Pancreas (tissue), 10 donors: ENCODE data around the gene KRT9. TPM values are rescaled to one million over a fixed set of nuclear protein-coding genes. Genes with fewer than 3 reads are reported as not detected.

ENCODE experiments used
- ATAC-seq, 4 donors: fragments of 200-7000 bp; cut with Tn5 transposase; one replicate each; pipeline versions ENCODE4 v1.8.0 to v1.9.1; 2020; ENCODE audit warnings: mild to moderate bottlenecking in 4 of 4, moderate library complexity in 4 of 4
- DNase-seq, 6 donors: peaks; one replicate each; pipeline ENCODE4 v3.0.0-alpha.2; 2020
- FAIRE-seq: peaks from 2 replicates; lab custom pipeline; 2012; peaks lifted over from hg19 to GRCh38; lab: Jason Lieb, UNC
- H3K27ac ChIP-seq, 4 donors: fragments of 200-600 bp; sonication (generic); 1 replicate in 3 of 4; 2 replicates in 1 of 4; pipeline versions ENCODE4 v1.5.0 to v1.8.0; 2020
- H3K27me3 ChIP-seq, 4 donors: fragments of 200-600 bp; one replicate each; pipeline ENCODE4 v1.8.0; 2021
- H3K36me3 ChIP-seq, 3 donors: fragments of 200-600 bp; sonication (generic) in 1 of 3; one replicate each; pipeline versions ENCODE4 v1.5.0 to v1.8.0; 2020 to 2021
- H3K4me1 ChIP-seq, 3 donors: fragments of 200-600 bp; one replicate each; pipeline ENCODE4 v1.8.0; 2021
- H3K4me3 ChIP-seq, 4 donors: fragments of 200-600 bp; sonication (generic) in 2 of 4; one replicate each; pipeline versions ENCODE4 v1.5.0 to v1.8.0; 2020 to 2021
- H3K9me3 ChIP-seq, 4 donors: fragments of 200-600 bp; one replicate each; pipeline ENCODE4 v1.8.0; 2021
- CTCF ChIP-seq, 4 donors: fragments of 200-600 bp; sonication (generic) in 3 of 4; IDR thresholded peaks; one replicate each; pipeline versions ENCODE4 v1.5.0 to v1.8.0; 2021; ENCODE audit warnings: antibody characterized with exemption in 4 of 4
- WGBS, 2 donors: extraction: QIAGEN DNeasy Blood & Tissue Kit; methylation state at CpG; one replicate each; pipeline ENCODE4 v1.1.7; 2013; 5-methylcytosine and 5-hydroxymethylcytosine counted together
- intact Hi-C, 3 donors: fragments of 100-400 bp; cut with DNase I; formaldehyde crosslinking; loops; one replicate each; pipeline versions ENCODE4 v1.11.1 to v1.14.2; 2022
- polyA plus RNA-seq, 2 donors: library from polyadenylated mRNA; stranded (reverse); fragments of 200-250 nt; gene quantifications; one replicate each; pipeline ENCODE4 v1.2.3, GENCODE V29; 2013
- total RNA-seq, 6 donors: library from RNA; stranded (reverse); fragmentation: NEBNext Ultra II Directional in 4 of 6; extraction: Animal tissue kit (Norgen Biotek cat#: 25700) in 4 of 6; gene quantifications; one replicate each; pipeline versions ENCODE4 v1.2.1 to v1.2.4, GENCODE V29; 2021 to 2023
- donor health status: healthy with polysubstance abuse.
- donor health status: DM: no; HTN: no; CAD: no; lungs with moderate emphysema.
- donor health status: DM: no; HTN: no; CAD: no.
- donor health status: control.
- donor health status: control.
- donor health status: Bipolar disorder and iron deficiency.
- donor health status: DM: yes; HTN: yes; CAD: no.
- donor health status: DM: no; HTN: no; CAD: no.
- donor health status: DM: no; HTN: no; CAD: no.
- donor health status: DM: yes; HTN: yes; CAD: no.

The KRT9 gene
- total and polyA plus RNA-seq, 8 donors: not detected

GRCh38 chr17:41529491-41529915, 42.4 kb downstream of the KRT9 start:
- ATAC-seq (no peak), FAIRE-seq (no peak), DNase-seq (peak in 1 of 6 donors; percentile 21)
- no peak for TF ChIP-seq CTCF (IDR thresholded peaks at IDR 0.05)
- Histone ChIP-seq H3K4me1 (no peaks in the 10 kb centered on the region), H3K36me3 (no peaks in the 10 kb centered on the region), H3K4me3 (no peak overlapping the region), H3K9me3 (no peaks in the 10 kb centered on the region), H3K27ac (peak overlapping the region in 1 of 4 donors; percentile 41), H3K27me3 (peaks cover 0 to 7% (median 0%) of the 10 kb centered on the region in 4 donors)
- 80 to 82% methylated on average over 5 of the region's 5 CpGs for WGBS, 2 donors
- intact Hi-C loops: loop anchor here in 1 of 3 donors (10.0 kb wide), 1 partner anchor 625 kb away; no protein-coding TSS in a partner anchor

GRCh38 chr17:41528959-41529353, 42.9 kb downstream of the KRT9 start:
- WGBS, 2 donors: 76 to 83% methylated on average over 10 of the region's 10 CpGs
- H3K27ac ChIP-seq: no peak overlapping the region
- peaks cover 0 to 7% (median 0%) of the 10 kb centered on the region in 4 donors for H3K27me3 ChIP-seq
- ATAC-seq: no peak
- H3K36me3 ChIP-seq: no peaks in the 10 kb centered on the region
- H3K4me3 ChIP-seq: no peak overlapping the region
- peak in 1 of 6 donors; percentile 27 for DNase-seq
- intact Hi-C loops: loop anchor here in 1 of 3 donors (10.0 kb wide), 1 partner anchor 624 kb away; no protein-coding TSS in a partner anchor
- FAIRE-seq: no peak
- TF ChIP-seq CTCF (IDR thresholded peaks at IDR 0.05): no peak
- no peaks in the 10 kb centered on the region for H3K9me3 ChIP-seq
- H3K4me1 ChIP-seq: no peaks in the 10 kb centered on the region

- FAIRE-seq (no peak), DNase-seq (peak; percentile 35 to 82 (median 48)), ATAC-seq (peak; percentile 46 to 76 (median 66))
- intact Hi-C loops: loop anchor here in 1 of 3 donors (10.0 kb wide), 1 partner anchor 623 kb away; no protein-coding TSS in a partner anchor
- 12 to 14% methylated on average over 62 of the region's 62 CpGs for WGBS, 2 donors
- H3K4me1 ChIP-seq: no peaks in the 10 kb centered on the region
- TF ChIP-seq CTCF (IDR thresholded peaks at IDR 0.05): no peak
- peaks cover 0 to 7% (median 0%) of the 10 kb centered on the region in 4 donors for H3K27me3 ChIP-seq
- no peaks in the 10 kb centered on the region for H3K36me3 ChIP-seq
- peak overlapping the region; percentile 15 to 51 (median 36) for H3K4me3 ChIP-seq
- H3K27ac ChIP-seq: peak overlapping the region; percentile 67 to 80 (median 78)
- H3K9me3 ChIP-seq: no peaks in the 10 kb centered on the region
Measured at GRCh38 chr17:41527063-41528023, 44.5 kb downstream of the KRT9 start.

- Histone ChIP-seq H3K27ac (no peak overlapping the region), H3K27me3 (peaks cover 0 to 7% (median 0%) of the 10 kb centered on the region in 4 donors), H3K36me3 (no peaks in the 10 kb centered on the region), H3K4me1 (peaks cover 0 to 6% (median 4%) of the 10 kb centered on the region in 3 donors), H3K4me3 (no peak overlapping the region), H3K9me3 (no peaks in the 10 kb centered on the region)
- FAIRE-seq (no peak), DNase-seq (peak in 2 of 6 donors; percentile 6 to 34), ATAC-seq (no peak)
- TF ChIP-seq CTCF (IDR thresholded peaks at IDR 0.05): no peak
- WGBS, 2 donors: 88 to 89% methylated on average over 11 of the region's 11 CpGs
- intact Hi-C loops: loop anchor here in 1 of 3 donors (10.0 kb wide), 1 partner anchor 619 kb away; no protein-coding TSS in a partner anchor
Measured at GRCh38 chr17:41524261-41524660, 47.6 kb downstream of the KRT9 start.
